Ovary (tissue), 9 donors: Measurements from ENCODE around the gene MSH2. TPM values are rescaled to one million over a fixed set of nuclear protein-coding genes. Genes with fewer than 3 reads are reported as not detected.

Experiments used
- DNase-seq, 5 donors: peaks; one replicate each; pipeline ENCODE4 v3.0.0-alpha.2; 2019 to 2020
- H3K27ac ChIP-seq, 2 donors: fragments of 200-600 bp; one replicate each; pipeline versions ENCODE4 v1.5.1 to v1.8.0; 2019 to 2022
- H3K27me3 ChIP-seq: fragments of 200-600 bp; one replicate; pipeline ENCODE4 v1.8.0; 2022
- H3K36me3 ChIP-seq: fragments of 200-600 bp; sonication (generic); one replicate; pipeline ENCODE4 v1.5.1; 2019
- H3K4me1 ChIP-seq: one replicate; pipeline ENCODE4 v1.8.1; 2013; ENCODE audit warnings: mild to moderate bottlenecking, moderate library complexity; ENCODE audit not compliant: insufficient read depth
- H3K4me3 ChIP-seq: fragments of 200-600 bp; sonication (generic); one replicate; pipeline ENCODE4 v1.5.1; 2017
- H3K9me3 ChIP-seq, 2 donors: fragments of 200-600 bp in 1 of 2; sonication (generic) in 1 of 2; one replicate each; pipeline versions ENCODE4 v1.5.1 to v1.8.1; 2013 to 2019; ENCODE audit warnings: mild to moderate bottlenecking in 1 of 2, moderate library complexity in 1 of 2
- EP300 ChIP-seq: sonication (generic); formaldehyde crosslinking; IDR thresholded peaks from one replicate; pipeline ENCODE4 v1.6.1; 2017; ENCODE audit warnings: antibody characterized with exemption
- POLR2A ChIP-seq: fragments of 450-650 bp; IDR thresholded peaks from one replicate; pipeline ENCODE4 v1.6.1; 2017; ENCODE audit warnings: antibody characterized with exemption, mild to moderate bottlenecking, moderate library complexity
- WGBS, 3 donors: extraction: QIAGEN DNeasy Blood & Tissue Kit in 1 of 3; methylation state at CpG; one replicate each; pipeline versions ENCODE4 v1.1.5 to v1.1.7; 2013 to 2017; 5-methylcytosine and 5-hydroxymethylcytosine counted together
- intact Hi-C, 4 donors: fragments of 100-400 bp; cut with DNase I; formaldehyde crosslinking; loops; one replicate each; pipeline versions ENCODE4 v1.11.0 to v1.15.1; 2022 to 2023
- microRNA counts: library from miRNA; unstranded; fragments of <30 nt; microRNA quantifications from one replicate; lab custom pipeline; 2016
- microRNA-seq, 3 donors: library from miRNA; unstranded; fragments of <30 nt; microRNA quantifications; one replicate each; pipeline versions ENCODE4 to v1.2.0, GENCODE V29; 2019 to 2020
- polyA plus RNA-seq, 2 donors: library from polyadenylated mRNA; stranded (reverse); fragments of 200-250 nt in 1 of 2; fragments of 350-450 nt in 1 of 2; fragmentation: Illumina TruSeq in 1 of 2; extraction: RNeasy Lipid Tissue Mini Kit (QIAGEN cat#74804) in 1 of 2; gene quantifications; one replicate each; pipeline ENCODE4 v1.2.3, GENCODE V29; 2013 to 2014
- small RNA-seq: library from RNA; depleted of rRNA; stranded (forward); fragments of <200 nt; gene quantifications from one replicate; pipeline ENCODE3, GENCODE V24; 2016
- total RNA-seq, 7 donors: library from RNA; depleted of rRNA in 2 of 7; stranded (reverse); fragments of >200 nt in 2 of 7; fragmentation: NEBNext Ultra II Directional in 3 of 7; extraction: Animal tissue kit (Norgen Biotek cat#: 25700) in 3 of 7; gene quantifications; one replicate each; pipeline versions ENCODE4 v1.1.0 to v1.2.4, GENCODE V29; 2016 to 2023
- TF ChIP-seq, protein P1 (sequence below), 3 donors: fragments of 450-650 bp in 2 of 3; fragments of 200-600 bp in 1 of 3; IDR thresholded peaks; one replicate each; pipeline versions ENCODE4 v1.5.1 to v1.8.0; 2016 to 2022; ENCODE audit warnings: antibody characterized with exemption in 3 of 3, mild to moderate bottlenecking in 1 of 3
- donor health status: DM: no; HTN: no; CAD: no; lungs with moderate emphysema.
- donor health status: DM: no; HTN: no; CAD: no.
- donor health status: Bipolar disorder and iron deficiency.
- donor health status: DM: yes; HTN: yes; CAD: no.
- donor health status: DM: no; HTN: no; CAD: no.
- donor health status: DM: yes; HTN: yes; CAD: no.

MSH2 gene
- total and polyA plus RNA-seq, 9 donors, result 8.5 to 16.4 (median 10.7) TPM

DNA sequence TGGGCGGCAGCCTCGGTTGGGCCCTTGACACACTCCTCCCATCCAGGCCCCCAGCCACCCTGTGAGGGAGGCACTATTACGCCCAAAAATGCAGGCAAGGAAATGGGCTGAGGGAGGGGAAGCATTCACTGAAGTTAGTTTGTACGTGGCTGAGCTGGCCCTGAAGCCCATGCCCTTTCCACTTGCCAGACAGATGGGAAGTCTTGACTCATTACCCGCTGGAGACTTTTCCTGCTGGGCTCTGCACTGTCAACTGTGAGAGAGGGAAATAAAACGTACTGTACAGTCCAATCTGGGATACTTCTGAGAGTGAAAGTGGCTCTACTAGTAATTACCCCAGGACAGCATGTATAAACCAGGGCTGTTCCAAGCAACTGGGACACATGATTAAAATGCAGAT lies 125.9 kb downstream of the MSH2 start:
- WGBS, 3 donors, result 63 to 71% (median 65%) methylated on average over 6 of the region's 6 CpGs
- Histone ChIP-seq H3K27ac (no peak overlapping the region), H3K4me3 (no peak overlapping the region), H3K4me1 (no peaks in the 10 kb centered on the region), H3K9me3 (no peaks in the 10 kb centered on the region), H3K27me3 (no peaks in the 10 kb centered on the region), H3K36me3 (no peaks in the 10 kb centered on the region)
- intact Hi-C loops, result no loop called here
- no peak for DNase-seq
- TF ChIP-seq EP300 (no peak), POLR2A (no peak)
- TF ChIP-seq, protein P1, sequence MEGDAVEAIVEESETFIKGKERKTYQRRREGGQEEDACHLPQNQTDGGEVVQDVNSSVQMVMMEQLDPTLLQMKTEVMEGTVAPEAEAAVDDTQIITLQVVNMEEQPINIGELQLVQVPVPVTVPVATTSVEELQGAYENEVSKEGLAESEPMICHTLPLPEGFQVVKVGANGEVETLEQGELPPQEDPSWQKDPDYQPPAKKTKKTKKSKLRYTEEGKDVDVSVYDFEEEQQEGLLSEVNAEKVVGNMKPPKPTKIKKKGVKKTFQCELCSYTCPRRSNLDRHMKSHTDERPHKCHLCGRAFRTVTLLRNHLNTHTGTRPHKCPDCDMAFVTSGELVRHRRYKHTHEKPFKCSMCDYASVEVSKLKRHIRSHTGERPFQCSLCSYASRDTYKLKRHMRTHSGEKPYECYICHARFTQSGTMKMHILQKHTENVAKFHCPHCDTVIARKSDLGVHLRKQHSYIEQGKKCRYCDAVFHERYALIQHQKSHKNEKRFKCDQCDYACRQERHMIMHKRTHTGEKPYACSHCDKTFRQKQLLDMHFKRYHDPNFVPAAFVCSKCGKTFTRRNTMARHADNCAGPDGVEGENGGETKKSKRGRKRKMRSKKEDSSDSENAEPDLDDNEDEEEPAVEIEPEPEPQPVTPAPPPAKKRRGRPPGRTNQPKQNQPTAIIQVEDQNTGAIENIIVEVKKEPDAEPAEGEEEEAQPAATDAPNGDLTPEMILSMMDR (IDR thresholded peaks at IDR 0.05), result no peak

DNA sequence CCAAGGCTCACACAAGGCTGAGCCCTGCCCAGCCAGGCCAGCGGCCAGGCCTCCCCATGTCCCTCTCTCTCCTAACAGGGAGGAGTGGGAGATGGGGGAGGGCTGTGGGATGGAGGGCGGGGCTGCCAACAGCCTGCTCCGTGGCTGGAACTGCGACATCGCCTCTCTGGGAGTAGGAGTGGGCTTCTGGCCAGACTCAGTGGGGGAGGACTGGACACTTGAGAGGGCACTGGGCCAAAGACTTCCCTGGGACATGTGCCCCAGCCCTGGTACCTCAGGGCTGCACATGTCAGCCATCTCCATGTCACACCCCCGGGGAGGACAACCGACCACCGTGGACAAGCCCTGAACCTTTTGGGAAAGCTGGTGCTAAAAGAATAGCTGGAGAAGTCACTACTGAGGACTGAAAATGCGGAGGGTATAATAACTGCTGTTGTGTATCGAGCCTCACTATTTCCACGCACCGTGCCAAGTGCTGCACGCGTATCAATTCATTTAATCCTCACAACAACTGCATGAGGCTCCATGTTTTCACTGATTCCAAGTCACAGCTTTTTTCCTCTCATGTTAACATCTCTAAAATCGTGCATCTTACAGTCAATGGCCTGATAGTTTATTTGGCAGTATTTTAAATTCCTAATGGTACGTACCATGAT lies 127.3 kb downstream of the MSH2 start:
- Histone ChIP-seq H3K27me3 (no peaks in the 10 kb centered on the region), H3K9me3 (no peaks in the 10 kb centered on the region), H3K36me3 (no peaks in the 10 kb centered on the region), H3K27ac (no peak overlapping the region), H3K4me3 (no peak overlapping the region), H3K4me1 (no peaks in the 10 kb centered on the region)
- intact Hi-C loops, result no loop called here
- DNase-seq, result no peak
- TF ChIP-seq EP300 (no peak), POLR2A (no peak)
- TF ChIP-seq, protein P1 (IDR thresholded peaks at IDR 0.05), result no peak
- 60 to 69% (median 63%) methylated on average over 16 of the region's 16 CpGs for WGBS, 3 donors

DNA sequence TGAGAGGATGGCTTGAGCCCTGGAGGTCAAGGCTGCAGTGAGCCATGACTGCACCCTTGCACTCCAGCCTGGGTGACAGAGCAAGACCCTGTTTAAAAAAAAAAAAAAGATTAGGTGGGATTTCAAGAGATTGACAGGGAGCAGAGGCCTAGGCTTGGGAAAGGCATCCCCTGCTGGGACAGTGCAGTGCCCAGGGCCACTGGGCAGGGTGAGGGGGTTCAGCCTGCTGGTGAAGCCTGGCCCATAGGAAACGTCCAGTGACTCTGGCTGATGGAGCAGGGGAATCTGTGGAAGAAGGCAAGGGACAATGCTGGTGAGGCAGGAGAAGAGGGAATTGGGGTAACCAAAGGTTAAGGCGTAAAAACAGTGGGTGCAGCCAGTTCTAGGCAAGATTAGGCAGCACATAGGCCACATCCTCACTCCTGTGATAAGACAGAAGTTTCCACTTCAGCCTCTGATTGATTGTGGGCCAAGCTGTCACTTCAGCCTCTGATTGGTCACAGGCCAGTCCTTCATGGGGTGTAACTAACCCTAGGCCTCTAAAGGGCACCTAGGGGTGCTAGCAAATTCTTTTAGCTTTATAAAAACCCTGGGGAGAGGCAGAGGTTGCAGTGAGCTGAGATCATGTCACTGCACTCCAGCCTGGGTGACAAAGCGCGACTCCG lies 128.6 kb downstream of the MSH2 start:
- WGBS, 3 donors, result 91 to 96% (median 94%) methylated on average over 5 of the region's 5 CpGs
- no peaks in the 10 kb centered on the region for H3K36me3 ChIP-seq
- TF ChIP-seq, protein P1 (IDR thresholded peaks at IDR 0.05), result no peak
- no peak for DNase-seq
- H3K27me3 ChIP-seq, result no peaks in the 10 kb centered on the region
- no peaks in the 10 kb centered on the region for H3K4me1 ChIP-seq
- H3K27ac ChIP-seq, result no peak overlapping the region
- H3K9me3 ChIP-seq, result no peaks in the 10 kb centered on the region
- H3K4me3 ChIP-seq, result no peak overlapping the region
- intact Hi-C loops, result no loop called here

MicroRNAs encoded within 50 kb of the gene (microRNA counts, 767-probe panel; counts per million panel counts)
- microRNA hsa-miR-559 (lab: Ali Mortazavi, UCI), result 530 counts per million, percentile 78 among the panel's probes with 10 or more counts

Small RNA genes within 50 kb of the gene (microRNA-seq; reads per million reads assigned to microRNA genes)
- gene MIR559, result 0 reads per million in 3 donors

Small RNA genes within 50 kb of the gene (small RNA-seq; reads per million reads assigned to genes)
- gene MIR559, result not detected
- gene RF00017, result not detected
- not detected for gene RN7SKP119

Other genes starting within 250 kb of the MSH2 start
- gene STPG4, start 247.8 kb upstream of the MSH2 start, total RNA-seq, result under 1 TPM in 1 of 7 donors, not detected in 6; 0.35 TPM
- gene STPG4, start 247.8 kb upstream of the MSH2 start, polyA plus RNA-seq, result under 1 TPM in 1 of 2 donors, not detected in 1; 0.17 TPM
- 100 to 1,000 TPM; 324 to 555 (median 519) TPM for gene CALM2, start 226.6 kb upstream of the MSH2 start, total RNA-seq
- 100 to 1,000 TPM; 478 to 890 TPM for gene CALM2, start 226.6 kb upstream of the MSH2 start, polyA plus RNA-seq
- 10 to 100 TPM in 3 of 7 donors, 1 to 10 TPM in 2, under 1 TPM in 2; 0.35 to 50.3 (median 7.5) TPM for gene EPCAM, start 33.8 kb upstream of the MSH2 start, total RNA-seq
- 1 to 10 TPM; 1.1 to 1.9 TPM for gene EPCAM, start 33.8 kb upstream of the MSH2 start, polyA plus RNA-seq
- gene KCNK12, start 167.8 kb downstream of the MSH2 start, total RNA-seq, result under 1 TPM in 3 of 7 donors, not detected in 4; 0.10 to 0.36 (median 0.17) TPM
- under 1 TPM; 0.02 to 0.07 TPM for gene KCNK12, start 167.8 kb downstream of the MSH2 start, polyA plus RNA-seq